ENCODE measurements around the gene SLC25A39.
"Not testable (repeated sequence)": the region's sequence is repeated elsewhere in the genome, so short reads cannot be mapped to it uniquely, and the experiment has no call there.

Gene SLC25A39, protein sequence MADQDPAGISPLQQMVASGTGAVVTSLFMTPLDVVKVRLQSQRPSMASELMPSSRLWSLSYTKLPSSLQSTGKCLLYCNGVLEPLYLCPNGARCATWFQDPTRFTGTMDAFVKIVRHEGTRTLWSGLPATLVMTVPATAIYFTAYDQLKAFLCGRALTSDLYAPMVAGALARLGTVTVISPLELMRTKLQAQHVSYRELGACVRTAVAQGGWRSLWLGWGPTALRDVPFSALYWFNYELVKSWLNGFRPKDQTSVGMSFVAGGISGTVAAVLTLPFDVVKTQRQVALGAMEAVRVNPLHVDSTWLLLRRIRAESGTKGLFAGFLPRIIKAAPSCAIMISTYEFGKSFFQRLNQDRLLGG

DNA sequence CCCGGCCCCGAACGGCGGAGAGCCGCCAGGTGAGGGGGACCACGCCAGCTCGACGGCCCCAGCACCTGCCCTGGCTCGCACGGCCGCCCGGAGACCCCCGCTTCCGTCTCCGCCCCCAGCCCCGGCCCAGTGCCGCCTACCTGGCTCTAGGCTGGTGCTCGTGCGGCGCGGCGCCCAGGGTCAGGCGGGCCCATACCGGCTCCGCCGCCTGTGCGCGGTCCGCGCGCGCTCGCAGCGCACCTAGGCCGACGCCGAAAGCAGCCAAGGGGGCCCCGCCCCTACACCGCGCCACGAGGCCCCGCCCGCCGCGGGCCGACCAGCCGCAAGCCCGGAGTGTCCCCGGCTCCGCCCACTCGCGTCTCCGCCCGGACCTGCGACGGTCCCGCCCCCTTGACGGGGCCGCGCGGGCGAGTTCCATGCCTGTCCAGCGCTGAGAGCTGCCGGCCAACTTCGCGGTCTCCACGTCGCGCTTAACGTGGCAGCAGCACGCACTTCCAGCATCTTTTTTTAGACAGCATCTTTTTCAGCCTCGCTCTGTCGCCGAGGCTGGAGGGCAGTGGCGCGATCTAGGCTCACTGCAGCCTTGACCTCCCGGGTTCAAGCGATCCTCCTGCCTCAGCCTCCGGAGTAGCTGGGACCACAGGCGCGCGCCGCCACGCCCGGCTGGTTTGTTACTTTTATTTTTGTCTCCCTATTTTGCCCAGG, at the start of gene SLC25A39:
Gene SLC25A39 (minus strand): TSS at position 253 of the 705 bp plus-strand sequence. CDS start 1,261 bp downstream, outside the sequence.
- peak; percentile 94 for DNase-seq

DNA sequence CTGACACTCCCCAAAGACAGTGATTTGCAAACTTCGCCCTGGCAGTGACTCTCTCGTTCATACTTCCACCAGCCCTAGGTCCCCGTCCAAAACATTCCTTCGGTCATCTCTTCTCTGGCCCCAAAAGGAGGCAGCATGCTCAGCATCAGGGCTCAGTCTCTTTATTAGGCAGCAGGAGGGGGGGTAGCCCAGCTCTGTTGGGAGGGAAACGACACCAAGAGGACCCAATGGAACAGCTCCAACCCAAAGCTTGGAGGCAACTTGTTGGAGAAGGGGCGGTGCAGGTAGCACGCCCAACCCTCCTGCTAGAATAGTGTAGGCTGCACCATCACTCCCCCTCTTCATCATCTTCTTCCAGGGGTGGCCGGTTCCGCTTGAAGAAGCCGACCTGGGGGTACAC, 47.4 kb upstream of the SLC25A39 start:
- DNase-seq = no peak

DNA sequence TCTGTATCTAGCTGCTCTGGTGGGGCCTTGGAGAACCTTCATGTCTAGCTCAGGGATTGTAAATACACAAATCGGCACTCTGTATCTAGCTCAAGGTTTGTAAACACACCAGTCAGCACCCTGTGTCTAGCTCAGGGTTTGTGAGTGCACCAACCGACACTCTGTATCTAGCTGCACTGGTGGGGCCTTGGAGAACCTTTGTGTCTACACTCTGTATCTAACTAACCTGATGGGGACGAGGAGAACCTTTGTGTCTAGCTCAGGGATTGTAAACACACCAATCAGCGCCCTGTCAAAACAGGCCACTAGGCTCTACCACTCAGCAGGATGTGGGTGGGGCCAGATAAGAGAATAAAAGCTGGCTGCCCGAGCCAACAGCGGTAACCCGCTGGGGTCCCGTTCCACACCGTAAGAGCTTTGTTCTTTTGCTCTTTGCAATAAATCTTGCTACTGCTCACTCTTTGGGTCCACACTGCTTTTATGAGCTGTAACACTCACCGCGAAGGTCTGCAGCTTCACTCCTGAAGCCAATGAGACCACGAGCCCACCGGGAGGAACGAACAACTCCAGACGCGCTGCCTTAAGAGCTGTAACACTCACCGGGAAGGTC, 44.9 kb upstream of the SLC25A39 start:
- not testable (repeated sequence) for DNase-seq

DNA sequence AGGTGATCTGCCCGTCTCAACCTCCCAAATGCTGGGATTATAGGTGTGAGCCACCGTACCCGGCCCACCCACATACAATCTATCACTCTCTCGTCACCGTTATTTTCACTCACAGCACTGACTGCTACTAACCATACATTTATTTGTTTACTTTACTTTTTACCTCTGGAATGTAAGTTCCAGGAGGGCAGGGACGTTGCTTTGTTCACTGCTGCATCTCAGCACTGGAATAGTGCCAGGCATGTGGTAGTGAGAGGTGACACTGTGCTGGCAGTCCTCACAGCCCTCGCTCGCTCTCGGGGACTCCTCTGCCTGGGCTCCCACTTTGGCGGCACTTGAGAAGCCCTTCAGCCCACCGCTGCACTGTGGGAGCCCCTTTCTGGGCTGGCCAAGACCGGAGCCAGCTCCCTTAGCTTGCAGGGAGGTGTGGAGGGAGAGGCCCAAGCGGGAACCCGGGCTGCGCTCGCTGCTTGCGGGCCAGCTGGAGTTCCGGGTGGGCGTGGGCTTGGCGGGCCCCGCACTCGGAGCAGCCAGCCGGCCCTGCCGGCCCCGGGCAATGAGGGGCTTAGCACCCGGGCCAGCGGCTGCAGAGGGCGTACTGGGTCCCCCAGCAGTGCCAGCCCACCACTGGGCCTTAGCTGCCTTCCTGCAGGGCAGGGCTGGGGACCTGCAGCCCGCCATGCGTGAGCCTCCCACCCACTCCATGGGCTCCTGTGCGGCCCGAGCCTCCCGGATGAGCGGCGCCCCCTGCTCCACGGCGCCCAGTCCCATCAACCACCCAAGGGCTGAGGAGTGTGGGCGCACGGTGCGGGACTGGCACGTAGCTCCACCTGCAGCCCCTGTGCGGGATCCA, 44.0 kb upstream of the SLC25A39 start:
- not testable (repeated sequence) for DNase-seq

DNA sequence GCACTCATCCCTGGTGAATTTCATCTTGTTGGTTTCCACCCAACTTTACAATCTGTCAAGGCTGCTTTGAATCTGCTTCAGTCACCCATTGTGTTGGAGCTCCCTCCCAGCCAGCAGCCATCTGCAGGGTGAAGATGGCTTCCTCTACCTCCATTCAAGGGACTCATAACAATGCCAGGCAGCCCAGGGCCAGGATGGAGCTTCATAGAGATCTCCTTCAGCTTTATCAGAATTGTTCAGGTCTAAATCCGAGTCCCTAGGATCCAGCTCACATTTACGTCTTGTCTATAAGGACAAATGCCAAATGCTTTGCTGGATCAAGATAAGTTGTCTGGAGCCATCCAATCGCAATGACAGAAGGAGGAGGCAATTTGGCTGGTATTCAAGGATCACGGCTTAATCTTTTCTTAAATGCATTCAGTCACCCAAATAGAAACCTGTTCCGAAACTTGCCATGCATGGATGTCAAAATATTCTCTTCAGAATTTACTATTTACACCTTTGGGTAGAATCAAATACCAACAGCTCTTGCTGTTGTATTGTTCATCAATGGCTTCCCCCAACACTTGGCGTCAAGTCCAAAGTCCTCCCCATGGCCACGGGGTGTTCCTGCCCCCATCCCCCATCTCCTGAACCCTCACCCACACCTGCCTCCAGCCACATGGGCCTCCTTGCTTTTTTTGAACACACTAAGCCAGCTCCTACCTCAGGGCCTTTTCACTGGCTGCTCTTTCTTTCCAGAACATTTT, 42.8 kb upstream of the SLC25A39 start:
- DNase-seq = no peak

DNA sequence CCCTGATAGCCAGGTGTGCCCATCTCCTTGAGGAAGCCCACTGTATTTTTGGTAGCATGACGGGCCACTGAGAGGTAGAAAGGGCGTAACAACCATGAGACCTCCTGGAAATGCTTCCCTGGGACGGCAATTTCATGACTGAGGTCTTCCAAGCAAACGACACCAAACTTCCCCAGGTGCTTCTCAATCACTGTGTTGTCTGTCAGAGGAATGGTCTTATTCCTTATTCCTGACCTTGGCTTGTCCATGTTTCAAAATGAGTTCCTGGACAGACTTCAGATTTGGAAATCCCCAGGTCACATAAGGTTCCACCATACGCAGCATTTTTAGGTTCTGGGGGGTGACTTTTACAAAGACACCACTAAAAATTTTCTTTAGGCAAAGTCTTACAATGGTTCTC, 40.4 kb upstream of the SLC25A39 start:
- not testable (repeated sequence) for DNase-seq

DNA sequence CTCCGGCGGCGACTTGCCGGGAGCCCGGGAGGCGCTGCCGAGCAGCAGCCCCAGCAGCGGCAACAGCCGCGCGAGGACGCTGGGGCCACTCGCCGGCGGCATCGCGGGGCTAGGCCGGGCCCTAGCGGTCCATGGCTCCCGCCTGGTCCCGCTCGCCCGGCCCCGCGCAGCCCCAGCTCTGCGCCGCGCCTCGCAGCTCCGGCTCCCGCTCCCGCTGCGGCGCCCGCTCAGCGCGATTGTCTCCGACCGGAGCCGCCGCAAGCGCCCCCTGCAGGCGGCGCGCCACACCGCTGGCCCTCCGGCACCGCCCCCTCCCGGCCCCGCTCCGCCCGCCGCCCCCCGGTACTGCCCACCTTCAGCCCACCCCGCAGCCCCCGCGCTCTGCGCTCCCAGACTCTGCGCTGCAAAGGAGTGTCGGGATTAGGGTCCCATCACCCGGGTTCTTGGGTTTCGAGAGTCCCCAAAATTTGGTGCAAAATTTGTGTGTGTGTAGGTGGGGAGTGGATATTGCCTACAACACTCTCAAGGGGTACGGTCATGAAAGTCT, 39.1 kb upstream of the SLC25A39 start, which contains the start of gene FAM171A2:
Gene FAM171A2 (minus strand): TSS at position 241 of the 547 bp plus-strand sequence. CDS start 139 bp downstream, at position 102.
- DNase-seq = peak; percentile 49

DNA sequence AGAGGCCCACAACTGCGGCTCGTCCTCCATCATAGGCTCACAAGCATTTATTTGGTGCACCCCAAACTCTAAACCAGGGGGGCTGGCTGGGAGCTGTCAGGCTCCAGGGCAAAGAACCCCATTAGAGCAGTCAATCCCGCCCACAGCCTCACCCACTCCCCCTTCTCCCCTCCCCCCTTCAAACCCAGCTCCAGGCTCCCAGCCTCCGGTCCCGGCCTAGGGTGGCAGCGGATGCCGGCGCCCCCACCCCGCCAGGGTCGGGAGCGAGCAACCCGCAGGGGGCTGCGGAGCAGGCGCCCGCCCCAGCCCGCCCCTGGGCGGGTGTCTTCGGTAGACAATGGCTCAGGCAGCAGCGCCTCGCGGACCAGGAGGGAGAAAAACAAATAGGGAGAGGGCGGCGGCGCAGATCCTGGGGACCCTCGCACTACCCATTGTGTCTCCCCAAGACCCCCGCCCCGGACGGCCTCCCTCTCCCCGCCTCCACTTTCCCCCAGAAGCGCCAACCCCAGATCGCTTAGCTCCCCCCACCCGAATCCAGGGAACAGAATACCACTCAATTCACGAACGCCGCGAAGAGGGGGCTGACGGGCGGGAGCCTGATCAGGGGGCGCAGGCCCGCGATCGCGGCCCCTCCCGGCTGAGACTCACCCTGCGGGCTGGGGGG, 38.5 kb upstream of the SLC25A39 start:
- no peak for DNase-seq

DNA sequence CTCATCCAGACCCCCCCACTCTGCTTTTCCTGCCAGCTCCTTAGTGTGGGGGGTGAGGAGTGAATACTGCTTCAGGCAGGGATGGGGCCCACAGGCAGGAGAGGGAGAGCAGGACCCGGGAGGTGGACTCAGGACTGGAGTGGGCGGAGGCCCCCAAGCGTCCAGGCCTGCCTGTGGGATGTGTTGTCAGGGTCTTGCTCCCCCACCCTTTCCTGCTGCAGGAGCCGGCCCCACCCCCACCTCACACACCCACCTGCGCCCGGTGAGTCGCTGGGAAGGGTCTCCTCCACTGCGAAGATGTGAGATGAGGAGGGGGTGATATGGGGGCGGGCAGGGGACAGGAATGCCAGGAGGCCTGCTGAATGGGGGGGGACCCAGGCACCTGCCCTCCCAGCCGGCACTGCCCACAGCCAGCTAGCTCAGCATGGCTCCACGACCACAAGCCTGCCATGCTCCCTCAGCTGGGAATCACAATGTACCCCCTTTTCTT, 37.9 kb upstream of the SLC25A39 start:
- no peak for DNase-seq

DNA sequence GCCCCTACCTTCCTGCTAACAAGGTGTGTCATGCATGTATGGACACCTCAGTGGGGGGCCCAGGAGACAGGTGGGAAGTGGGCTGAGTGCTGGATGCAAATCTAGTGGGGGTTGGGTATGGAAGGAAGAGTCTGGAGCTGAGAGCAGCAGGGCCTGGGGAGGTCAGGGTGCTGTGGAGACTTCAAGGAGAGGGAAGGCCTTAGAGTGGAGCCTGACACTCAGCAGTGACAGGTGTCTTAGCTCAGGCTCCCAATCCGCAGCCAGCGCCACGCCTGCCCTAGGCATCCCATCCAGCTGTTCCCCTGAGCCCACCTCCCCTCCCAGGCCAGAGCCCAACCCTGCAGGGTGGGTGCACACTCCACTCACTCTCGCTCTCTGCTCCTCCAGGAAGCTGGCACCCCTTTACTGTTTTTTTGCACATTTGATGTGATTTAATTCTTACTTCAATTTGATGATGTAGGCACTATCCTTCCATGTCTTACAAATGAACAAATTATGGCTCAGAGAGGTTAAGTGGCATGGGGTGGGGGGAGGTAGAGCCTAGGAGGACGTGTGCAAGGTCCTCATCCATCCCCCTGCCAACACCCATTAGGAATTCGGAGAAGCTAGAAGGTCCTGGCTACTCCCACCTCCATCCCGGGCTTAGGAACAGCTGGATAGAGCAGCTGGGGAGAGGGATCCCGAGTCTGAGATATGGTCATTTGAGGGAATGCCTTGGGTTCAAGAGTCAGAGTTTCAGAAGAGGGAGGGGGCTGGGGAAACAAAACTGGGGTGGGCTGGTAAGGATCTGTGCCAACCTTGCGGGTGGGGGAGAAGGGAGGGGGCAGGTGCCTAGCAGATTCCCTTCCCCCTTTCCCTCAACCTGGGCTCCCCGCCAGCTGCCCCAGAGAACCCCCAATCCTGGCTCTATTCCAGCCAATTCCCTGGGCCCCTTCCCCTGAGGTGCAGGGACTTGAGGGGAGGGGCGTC, 37.0 kb upstream of the SLC25A39 start:
- no peak for DNase-seq

DNA sequence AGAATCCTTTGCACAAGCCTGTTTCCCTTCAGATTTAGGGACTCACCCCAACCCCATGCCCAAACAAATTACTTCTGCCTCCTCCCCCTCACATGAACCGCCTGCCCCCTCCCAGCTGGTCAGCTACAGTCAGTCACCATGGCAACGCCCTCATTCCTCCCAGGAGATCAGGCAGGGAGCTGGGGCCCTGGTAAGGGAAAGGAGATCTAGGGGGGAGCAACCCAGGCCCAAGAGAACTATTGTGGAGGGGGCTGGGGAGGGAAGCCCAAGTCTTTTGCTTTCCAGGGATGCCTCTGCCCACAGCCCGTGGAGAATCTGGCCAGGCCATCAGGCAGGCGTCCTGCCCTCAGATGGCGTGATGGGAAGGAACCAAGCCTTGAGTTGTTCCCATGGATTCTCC, 36.2 kb upstream of the SLC25A39 start:
- no peak for DNase-seq

DNA sequence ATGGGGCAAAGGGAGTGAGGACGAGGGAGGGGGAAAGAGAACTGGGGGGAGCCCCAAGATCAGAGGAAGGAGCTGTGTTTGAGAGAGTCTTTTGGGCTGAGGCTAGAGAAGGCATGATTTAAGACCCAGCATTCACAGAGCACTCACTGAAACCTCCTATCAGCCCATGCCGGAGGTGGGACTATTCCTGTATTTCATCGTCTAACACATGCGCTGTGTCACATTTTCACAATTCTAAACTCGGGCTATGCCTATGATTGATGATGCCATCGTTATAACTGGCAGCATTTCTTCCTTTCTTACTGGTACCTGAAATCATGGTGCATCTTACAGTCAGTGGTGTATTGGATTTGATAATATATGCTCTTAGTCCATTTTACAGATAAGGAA, 35.5 kb upstream of the SLC25A39 start:
- DNase-seq = no peak

DNA sequence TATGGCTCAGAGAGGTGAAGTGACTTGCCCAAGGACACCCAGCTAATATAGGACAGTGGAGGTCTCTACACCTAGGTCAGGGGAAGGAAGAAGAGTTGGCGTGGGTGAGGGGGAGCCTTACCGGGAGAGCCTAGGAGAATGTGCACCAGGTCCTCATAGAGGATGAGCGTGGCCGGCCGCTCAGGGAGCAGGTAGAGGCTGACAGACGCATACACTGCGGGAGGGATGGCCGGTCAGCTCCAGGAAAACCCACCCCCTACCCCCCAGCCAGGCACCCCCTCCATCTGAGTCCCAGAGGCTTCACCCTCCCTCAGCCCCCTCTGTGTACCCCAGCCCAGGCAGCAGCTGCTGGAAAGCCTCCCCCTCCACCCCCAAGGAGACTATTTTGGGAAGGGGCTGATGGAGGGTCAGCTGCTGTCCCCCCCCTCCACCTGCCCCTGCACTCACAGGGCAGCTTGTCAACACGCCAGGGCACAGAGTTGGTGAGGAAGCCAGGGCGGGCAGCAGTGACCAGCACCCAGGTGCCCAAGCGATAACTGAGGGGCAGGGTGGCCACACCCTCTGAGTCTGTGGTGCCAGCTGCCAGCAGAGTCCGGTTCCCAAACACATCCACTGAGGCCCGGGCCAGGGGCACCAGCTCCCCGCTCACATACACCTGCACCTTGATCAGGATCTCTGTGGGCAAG, 35.0 kb upstream of the SLC25A39 start:
- no peak for DNase-seq

DNA sequence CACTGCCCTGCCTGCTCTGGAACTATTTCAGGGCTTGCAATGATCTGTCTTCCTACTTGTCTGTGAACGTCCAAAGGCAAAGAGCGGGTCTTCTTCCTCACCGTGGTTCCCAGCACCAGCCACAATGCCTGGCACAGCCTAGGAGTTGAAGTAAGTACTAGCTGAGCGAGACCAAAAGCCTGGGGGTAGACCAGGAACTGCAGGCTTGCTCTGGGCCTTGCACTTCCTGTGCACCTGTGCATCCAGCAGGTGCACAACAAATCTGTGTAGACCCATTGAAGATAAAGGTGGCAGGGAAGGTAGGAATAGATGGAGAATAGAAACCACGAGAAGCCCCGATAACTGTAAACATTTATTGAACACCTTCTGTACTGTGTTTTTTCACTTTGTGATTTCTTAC, 34.4 kb upstream of the SLC25A39 start:
- no peak for DNase-seq

DNA sequence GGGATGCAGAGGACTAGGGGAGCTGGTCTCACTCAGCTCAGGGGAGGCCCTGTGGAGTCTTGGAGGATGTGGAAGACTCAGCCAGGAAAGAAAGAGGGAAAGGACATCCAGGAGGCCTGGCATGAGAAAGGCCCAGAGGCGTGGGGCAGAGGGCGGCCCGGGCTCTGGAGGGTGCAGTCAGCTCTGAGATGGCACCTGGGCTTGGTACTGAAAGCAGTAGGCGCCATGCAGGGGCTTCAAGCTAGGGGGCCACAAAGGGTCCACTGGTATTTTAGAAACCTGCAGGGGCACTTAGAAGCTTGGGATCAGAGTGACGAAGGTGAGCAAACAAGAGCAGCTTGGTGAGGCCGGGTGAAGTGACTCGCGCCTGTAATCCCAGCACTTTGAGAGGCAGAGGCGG, 33.4 kb upstream of the SLC25A39 start:
- no peak for DNase-seq

DNA sequence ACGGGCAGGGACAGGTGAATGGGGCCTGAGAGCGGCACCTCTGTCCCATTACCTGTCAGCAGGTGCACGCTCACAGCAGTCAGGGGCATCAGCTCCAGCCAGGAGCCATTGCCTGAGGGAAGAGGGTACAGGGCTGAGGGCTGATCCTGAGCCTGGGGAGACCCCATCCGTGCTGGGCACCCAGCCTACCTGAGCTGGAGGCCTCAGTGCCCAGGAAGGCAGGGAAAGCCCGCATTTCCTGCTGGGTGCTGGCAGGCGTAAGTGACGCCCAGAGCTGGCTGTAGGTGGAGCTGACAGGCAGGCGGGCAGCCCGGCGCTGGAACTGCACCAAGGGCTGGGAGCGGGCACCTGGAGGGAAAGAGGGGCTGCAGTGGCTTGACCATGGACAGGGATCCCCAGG, 31.6 kb upstream of the SLC25A39 start:
- no peak for DNase-seq

DNA sequence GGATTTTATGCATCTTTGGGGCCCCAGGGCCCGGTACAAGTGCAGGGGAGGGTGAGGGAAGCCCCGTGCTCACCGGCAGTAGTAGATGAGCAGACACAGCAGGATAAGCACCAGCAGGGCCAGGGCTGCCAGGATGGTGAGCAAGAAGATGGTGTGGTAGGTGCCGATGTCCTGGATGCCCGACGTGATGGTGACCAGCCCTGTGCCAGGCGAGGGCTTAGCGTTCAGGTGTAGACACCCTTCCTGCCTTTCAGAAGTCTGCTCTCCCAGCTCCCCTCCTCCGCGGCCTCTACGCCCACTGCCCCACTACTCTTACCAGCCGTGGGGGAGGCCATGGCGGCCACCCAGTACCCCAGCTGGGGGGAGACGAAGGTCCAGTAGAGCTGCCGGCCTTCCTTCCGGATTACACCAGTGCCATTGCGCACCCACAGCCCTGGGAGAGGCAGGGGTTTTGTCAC, 31.0 kb upstream of the SLC25A39 start:
- no peak for DNase-seq

DNA sequence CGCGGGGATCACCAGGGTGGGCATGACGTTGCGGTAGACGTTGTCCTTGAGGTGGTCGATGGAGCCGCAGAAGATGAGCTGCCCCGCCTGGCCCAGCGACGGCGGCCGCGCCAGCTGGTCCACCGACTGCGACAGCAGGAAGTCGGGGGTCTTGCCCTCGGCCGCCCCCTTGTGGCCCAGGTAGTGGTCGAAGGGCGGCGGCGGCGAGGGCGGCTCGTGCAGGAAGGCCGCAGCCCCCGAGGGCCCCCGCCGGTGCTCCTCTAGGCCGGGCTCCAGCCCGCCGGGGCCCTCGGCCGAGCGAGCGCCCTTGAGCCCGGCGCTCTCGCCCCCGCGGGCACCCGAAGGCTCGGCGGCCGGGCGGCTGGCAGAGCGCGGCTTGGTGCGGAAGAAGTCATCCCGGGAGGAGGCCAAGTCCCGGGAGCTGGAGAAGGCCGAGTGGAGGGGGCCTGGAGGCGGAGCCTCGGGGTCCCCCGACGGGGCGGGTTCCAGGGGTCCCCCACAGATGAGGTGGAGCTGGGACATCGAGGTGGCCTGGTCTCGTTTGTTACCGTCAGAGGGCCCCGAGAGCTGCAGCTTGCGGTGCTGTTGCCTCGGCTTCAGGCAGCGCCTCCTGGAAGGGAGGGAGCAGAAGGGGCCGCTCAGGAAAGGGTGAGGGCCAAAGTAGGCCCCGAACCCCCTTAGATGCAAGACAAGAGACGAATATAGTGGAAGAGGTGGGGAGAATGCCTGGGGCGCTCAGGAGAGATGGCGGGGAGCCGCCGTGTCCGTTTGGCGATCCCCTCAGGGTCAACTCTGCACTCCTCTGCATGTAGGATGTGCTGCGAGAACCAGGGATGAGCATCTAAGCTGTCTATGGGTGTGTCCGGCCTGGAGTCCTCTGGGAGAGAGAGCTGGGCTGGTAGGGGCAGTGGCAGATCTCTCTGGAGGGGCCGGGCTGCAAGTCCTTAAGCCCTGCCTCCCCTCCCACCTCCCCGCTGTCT, 30.2 kb upstream of the SLC25A39 start:
- DNase-seq = peak; percentile 47
